Middle frontal gyrus (tissue), 1 donor: ENCODE data around the gene POLG2.
A peak's percentile ranks its signal among the peaks of the same experiment; 100 is the strongest.
"Not testable (repeated sequence)": the region's sequence is repeated elsewhere in the genome, so short reads cannot be mapped to it uniquely, and the experiment has no call there.

ENCODE experiments used
- DNase-seq: peaks from one replicate; pipeline ENCODE4 v3.0.0-alpha.2; 2015; ENCODE audit warnings: low spot score; ENCODE audit errors: extremely low spot score

The POLG2 gene

GRCh38 chr17:64505340-64506200 is 8.7 kb upstream of the POLG2 start:
- DNase-seq, result peak; percentile 83

GRCh38 chr17:64504769-64505339 is 8.0 kb upstream of the POLG2 start:
- DNase-seq, result no peak

GRCh38 chr17:64503821-64504768 is 7.2 kb upstream of the POLG2 start:
- DNase-seq, result no peak

GRCh38 chr17:64503341-64503740 is 6.5 kb upstream of the POLG2 start:
- DNase-seq, result no peak

- no peak for DNase-seq
These were observed 6.0 kb upstream of the POLG2 start for GRCh38 chr17:64502809-64503208.

- no peak for DNase-seq
These were observed 5.2 kb upstream of the POLG2 start for GRCh38 chr17:64502021-64502420.

- DNase-seq, result no peak
These were observed 4.3 kb upstream of the POLG2 start for GRCh38 chr17:64500862-64501765.

- no peak for DNase-seq
These were observed 3.6 kb upstream of the POLG2 start for GRCh38 chr17:64500487-64500859.

GRCh38 chr17:64499805-64500486 is 3.1 kb upstream of the POLG2 start:
- no peak for DNase-seq

- no peak for DNase-seq
These were observed 1.7 kb upstream of the POLG2 start for GRCh38 chr17:64498308-64499203.

GRCh38 chr17:64497565-64498035 is 746 bp upstream of the POLG2 start:
- DNase-seq, result no peak

- no peak for DNase-seq
These were observed 487 bp downstream of the POLG2 start for GRCh38 chr17:64496348-64496785.

- not testable (repeated sequence) for DNase-seq
These were observed 1.6 kb downstream of the POLG2 start for GRCh38 chr17:64495300-64495699.

- no peak for DNase-seq
These were observed 2.7 kb downstream of the POLG2 start for GRCh38 chr17:64494121-64494520.

GRCh38 chr17:64492481-64493109 is 4.3 kb downstream of the POLG2 start:
- DNase-seq, result no peak

GRCh38 chr17:64491994-64492393 is 4.9 kb downstream of the POLG2 start:
- no peak for DNase-seq

- no peak for DNase-seq
These were observed 5.6 kb downstream of the POLG2 start for GRCh38 chr17:64491034-64491860.

- no peak for DNase-seq
These were observed 8.6 kb downstream of the POLG2 start for GRCh38 chr17:64488301-64488700.
